Measurements from ENCODE around the gene RNF183.

DNA sequence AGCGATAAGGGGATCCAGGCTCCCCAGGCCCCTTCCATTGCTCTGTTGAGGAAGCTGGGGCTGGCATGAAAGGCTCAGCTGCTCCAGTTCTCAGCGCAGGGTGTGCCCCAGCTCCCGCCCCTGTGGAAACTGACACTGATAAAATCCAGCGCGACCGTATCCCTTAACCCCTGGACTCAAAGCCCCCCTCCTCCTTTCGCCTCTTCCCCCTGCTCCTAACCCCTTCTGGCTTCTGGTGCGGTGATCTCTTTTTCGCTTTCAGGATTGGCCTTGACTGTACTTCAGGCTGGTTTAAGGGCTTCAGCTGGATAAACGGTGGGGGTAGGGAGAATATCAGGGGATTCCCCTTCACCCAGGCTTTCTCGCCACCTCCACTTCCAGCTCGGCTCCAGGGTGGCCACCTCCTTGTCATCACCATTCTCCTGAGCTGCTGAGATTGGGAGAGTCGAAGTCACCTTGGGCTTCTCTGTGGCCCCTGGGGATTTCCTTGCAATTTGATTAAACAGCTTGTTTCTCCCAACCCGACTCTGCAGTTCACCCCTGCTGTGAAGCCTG lies 47.0 kb upstream of the RNF183 start:
- TF ChIP-seq, protein P1, sequence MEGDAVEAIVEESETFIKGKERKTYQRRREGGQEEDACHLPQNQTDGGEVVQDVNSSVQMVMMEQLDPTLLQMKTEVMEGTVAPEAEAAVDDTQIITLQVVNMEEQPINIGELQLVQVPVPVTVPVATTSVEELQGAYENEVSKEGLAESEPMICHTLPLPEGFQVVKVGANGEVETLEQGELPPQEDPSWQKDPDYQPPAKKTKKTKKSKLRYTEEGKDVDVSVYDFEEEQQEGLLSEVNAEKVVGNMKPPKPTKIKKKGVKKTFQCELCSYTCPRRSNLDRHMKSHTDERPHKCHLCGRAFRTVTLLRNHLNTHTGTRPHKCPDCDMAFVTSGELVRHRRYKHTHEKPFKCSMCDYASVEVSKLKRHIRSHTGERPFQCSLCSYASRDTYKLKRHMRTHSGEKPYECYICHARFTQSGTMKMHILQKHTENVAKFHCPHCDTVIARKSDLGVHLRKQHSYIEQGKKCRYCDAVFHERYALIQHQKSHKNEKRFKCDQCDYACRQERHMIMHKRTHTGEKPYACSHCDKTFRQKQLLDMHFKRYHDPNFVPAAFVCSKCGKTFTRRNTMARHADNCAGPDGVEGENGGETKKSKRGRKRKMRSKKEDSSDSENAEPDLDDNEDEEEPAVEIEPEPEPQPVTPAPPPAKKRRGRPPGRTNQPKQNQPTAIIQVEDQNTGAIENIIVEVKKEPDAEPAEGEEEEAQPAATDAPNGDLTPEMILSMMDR (IDR thresholded peaks at IDR 0.05; ENCODE audit: insufficient read depth, low read length, poor library complexity, severe bottlenecking), result no peak
- TF ChIP-seq EZH2phosphoT487 (conservative IDR thresholded peaks at IDR 0.05; ENCODE audit: low read length), result no peak
